Spleen (tissue), 7 donors: Measurements from ENCODE around the gene HAS3.
"Not testable (repeated sequence)": the region's sequence is repeated elsewhere in the genome, so short reads cannot be mapped to it uniquely, and the experiment has no call there.

Source experiments
- POLR2A ChIP-seq, 3 donors: fragments of 450-650 bp; IDR thresholded peaks; one replicate each; pipeline ENCODE4 v1.5.1; 2017; ENCODE audit warnings: antibody characterized with exemption in 3 of 3, mild to moderate bottlenecking in 1 of 3
- TF ChIP-seq, protein P1 (sequence below), 11 experiments: fragments of 200-600 bp in 7 of 11; fragments of 450-650 bp in 4 of 11; sonication (generic) in 4 of 11; IDR thresholded peaks in 8 of 11; conservative IDR thresholded peaks in 3 of 11; 1 replicate in 7 of 11; 2 replicates in 4 of 11; pipeline versions ENCODE4 v1.4.0 to v1.8.0; 2016 to 2021; ENCODE audit warnings: antibody characterized with exemption in 11 of 11, inconsistent platforms in 4 of 11, mild to moderate bottlenecking in 1 of 11
- donor health status: DM: no; HTN: no; CAD: no; lungs with moderate emphysema.
- donor health status: DM: no; HTN: no; CAD: no.
- donor health status: DM: no; HTN: no; CAD: no.

DNA sequence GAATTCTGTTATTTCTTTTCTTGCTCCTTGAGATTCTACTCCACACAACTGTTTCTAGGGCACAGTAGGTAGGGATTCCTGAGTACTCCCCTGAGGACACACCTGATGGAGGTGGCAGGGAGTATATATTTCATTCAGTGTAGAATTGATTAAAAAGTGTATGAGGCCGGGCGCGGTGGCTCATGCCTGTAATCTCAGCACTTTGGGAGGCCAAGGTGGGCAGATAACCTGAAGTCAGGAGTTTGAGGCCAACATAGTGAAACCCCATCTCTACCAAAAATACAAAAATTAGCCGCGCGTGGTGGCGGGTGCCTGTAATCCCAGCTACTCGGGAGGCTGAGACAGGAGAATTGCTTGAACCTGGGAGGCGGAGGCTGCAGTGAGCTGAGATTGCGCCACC is 21.3 kb downstream of the HAS3 start:
- TF ChIP-seq, protein P1, sequence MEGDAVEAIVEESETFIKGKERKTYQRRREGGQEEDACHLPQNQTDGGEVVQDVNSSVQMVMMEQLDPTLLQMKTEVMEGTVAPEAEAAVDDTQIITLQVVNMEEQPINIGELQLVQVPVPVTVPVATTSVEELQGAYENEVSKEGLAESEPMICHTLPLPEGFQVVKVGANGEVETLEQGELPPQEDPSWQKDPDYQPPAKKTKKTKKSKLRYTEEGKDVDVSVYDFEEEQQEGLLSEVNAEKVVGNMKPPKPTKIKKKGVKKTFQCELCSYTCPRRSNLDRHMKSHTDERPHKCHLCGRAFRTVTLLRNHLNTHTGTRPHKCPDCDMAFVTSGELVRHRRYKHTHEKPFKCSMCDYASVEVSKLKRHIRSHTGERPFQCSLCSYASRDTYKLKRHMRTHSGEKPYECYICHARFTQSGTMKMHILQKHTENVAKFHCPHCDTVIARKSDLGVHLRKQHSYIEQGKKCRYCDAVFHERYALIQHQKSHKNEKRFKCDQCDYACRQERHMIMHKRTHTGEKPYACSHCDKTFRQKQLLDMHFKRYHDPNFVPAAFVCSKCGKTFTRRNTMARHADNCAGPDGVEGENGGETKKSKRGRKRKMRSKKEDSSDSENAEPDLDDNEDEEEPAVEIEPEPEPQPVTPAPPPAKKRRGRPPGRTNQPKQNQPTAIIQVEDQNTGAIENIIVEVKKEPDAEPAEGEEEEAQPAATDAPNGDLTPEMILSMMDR (IDR thresholded peaks at IDR 0.05 in 8 of 11, conservative IDR thresholded peaks at IDR 0.05 in 3 of 11) = not testable (repeated sequence)
- not testable (repeated sequence) for TF ChIP-seq POLR2A (IDR thresholded peaks at IDR 0.05)
